GM12874 (cell line): Measurements from ENCODE around the gene IFNA14.
"Not testable (repeated sequence)": the region's sequence is repeated elsewhere in the genome, so short reads cannot be mapped to it uniquely, and the experiment has no call there.

Experiments
- TF ChIP-seq, protein P1 (sequence below): IDR thresholded peaks from 2 replicates; pipeline ENCODE4 v1.5.1; 2011; ENCODE audit warnings: low read depth, mild to moderate bottlenecking, control low read depth, low read length, moderate library complexity; ENCODE audit not compliant: insufficient read depth

Gene IFNA14

DNA sequence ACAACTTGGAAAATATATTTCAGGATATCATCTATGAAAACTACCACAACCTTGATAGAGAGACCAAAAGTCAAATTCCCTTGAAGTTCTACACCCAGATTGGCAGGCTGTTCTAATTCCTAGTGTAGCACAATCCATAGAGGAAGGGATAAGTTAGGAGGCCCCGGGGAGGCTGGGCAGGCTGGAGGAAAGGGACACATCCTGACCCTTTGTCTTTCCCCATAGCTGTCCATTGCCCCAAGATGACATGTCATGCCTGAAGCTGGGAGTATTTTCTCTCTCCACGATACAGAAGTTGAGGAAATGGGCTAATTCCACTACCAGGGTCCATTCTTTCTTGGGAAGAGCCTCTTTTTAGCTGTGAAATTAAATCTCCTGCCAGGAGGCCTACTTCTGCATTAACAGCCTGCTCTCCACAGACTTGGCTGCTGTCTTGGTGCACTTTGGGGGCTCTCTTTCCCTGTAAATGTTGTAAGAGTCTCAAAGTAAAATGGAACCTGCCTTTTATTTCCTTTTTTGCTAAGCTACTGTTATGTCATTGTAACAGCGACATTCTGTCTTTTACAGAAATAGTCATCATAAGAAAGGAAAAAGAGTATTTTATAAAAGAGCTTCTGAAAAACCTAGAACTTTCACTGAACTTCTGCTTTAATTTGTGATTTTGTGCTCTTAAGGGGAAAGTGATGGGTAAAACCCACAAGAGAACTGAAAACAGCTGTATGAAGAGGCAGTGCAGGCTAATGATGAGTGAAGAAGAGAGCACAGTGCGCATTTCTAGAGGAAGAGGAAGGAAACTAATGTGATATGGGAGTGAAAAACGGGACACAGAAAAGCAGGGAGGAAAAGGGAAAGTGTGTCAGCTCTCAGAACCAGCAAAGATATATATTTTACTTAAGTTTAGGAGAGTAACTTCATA, 26.1 kb downstream of the IFNA14 start:
- TF ChIP-seq, protein P1, sequence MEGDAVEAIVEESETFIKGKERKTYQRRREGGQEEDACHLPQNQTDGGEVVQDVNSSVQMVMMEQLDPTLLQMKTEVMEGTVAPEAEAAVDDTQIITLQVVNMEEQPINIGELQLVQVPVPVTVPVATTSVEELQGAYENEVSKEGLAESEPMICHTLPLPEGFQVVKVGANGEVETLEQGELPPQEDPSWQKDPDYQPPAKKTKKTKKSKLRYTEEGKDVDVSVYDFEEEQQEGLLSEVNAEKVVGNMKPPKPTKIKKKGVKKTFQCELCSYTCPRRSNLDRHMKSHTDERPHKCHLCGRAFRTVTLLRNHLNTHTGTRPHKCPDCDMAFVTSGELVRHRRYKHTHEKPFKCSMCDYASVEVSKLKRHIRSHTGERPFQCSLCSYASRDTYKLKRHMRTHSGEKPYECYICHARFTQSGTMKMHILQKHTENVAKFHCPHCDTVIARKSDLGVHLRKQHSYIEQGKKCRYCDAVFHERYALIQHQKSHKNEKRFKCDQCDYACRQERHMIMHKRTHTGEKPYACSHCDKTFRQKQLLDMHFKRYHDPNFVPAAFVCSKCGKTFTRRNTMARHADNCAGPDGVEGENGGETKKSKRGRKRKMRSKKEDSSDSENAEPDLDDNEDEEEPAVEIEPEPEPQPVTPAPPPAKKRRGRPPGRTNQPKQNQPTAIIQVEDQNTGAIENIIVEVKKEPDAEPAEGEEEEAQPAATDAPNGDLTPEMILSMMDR = peak; percentile 57

DNA sequence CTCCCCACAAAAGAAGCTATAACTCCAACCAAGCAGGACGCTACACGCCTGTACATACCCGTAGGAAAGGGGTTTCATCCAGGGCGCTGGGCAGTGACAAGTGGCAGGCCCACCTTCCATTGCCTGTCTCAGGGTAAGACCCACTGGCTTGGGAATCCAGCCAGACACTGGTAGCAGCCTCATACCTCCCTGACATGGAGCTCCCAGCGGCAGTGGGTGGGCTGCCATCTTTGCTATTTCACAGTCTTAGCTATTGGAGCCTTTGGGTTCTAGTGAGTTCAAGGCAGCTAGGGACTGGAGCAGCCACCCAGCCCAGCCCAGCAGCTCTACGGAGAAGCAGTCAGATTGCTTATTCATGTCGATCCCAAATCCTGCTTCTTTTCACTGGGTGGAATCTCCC, 29.5 kb downstream of the IFNA14 start:
- TF ChIP-seq, protein P1 = no peak

DNA sequence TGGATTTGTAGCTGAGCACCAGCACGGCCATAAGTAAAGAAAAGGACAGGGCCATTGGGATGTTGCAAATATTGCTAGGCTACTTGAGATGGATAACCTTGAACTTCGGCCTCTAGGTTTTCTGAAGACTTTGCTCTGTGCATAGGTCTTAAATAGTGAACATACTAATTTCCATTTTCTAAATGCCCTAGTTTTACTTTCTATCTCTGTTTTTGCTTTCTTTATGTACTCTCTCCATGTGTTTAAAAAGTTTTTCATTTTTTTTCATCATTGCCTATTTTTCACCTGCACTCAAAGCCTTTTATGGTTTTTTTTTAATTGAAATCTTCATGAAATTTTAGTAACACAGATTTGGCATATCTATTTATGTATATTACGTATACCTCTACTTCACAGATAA, 32.8 kb downstream of the IFNA14 start, which contains the start of gene IFNA10:
Gene IFNA10, minus strand, starts transcription at position 101 of the 400 bp plus-strand sequence. Its CDS starts 46 bp downstream, at position 55.
- TF ChIP-seq, protein P1 = not testable (repeated sequence)

DNA sequence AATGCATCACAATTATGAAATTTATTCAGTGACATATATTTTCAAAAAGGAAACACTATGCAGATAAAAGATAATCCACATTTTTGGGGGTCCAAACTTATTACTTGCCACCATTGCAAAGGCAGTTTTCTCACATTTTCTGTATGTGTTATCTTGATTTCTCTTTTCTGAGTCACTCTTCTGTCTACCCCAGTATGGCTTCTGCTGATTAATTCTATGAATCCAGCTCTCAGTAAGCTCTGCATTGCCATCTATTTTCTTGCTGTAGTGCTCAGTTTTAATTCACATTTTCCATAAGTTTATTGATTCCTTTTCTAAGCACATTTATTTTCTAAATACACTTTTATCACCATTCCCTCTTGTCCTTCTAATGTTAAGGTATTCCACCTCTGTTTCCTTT, 34.6 kb downstream of the IFNA14 start:
- TF ChIP-seq, protein P1 = no peak

DNA sequence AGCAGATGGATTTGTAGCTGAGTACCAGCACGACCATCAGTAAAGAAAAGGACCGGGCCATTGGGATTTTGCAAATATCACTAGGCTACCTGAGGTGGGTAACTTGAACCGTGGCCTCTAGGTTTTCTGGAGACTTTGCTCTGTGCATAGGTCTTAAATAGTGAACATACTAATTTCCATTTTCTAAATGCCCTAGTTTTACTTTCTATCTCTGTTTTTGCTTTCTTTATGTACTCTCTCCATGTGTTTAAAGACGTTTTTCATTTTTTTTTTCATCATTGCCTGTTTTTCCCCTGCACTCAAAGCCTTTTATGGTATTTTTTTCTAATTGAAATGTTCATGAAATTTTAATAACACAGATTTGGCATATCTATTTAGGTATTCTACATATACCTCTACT, 37.7 kb downstream of the IFNA14 start, which contains the start of gene IFNA7:
Gene IFNA7, minus strand, starts transcription at position 101 of the 400 bp plus-strand sequence. Its CDS starts 40 bp downstream, at position 61.
- TF ChIP-seq, protein P1 = not testable (repeated sequence)

DNA sequence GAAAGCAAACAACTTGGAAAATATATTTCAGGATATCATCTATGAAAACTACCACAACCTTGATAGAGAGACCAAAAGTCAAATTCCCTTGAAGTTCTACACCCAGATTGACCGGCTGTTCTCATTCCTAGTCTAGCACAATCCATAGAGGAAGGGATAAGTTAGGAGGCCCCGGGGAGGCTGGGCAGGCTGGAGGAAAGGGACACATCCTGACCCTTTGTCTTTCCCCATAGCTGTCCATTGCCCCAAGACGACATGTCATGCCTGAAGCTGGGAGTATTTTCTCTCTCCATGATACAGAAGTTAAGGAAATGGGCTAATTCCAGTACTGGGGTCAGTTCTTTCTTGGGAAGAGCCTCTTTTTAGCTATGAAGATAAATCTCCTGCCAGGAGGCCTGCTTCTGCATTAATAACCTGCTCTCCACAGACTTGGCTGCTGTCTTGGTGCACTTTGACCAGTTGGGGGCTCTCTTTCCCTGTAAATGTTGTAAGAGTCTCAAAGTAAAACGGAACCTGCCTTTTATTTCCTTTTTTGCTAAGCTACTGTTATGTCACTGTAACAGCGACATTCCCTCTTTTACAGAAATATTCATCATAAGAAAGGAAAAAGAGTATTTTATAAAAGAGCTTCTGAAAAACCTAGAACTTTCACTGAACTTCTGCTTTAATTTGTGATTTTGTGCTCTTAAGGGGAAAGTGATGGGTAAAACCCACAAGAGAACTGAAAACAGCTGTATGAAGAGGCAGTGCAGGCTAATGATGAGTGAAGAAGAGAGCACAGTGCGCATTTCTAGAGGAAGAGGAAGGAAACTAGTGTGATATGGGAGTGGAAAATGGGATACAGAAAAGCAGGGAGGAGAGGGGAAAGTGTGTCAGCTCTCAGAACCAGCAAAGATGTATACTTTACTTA, 44.7 kb downstream of the IFNA14 start:
- TF ChIP-seq, protein P1 = peak; percentile 44; the same call in 1 of the 2 replicates
